Testis (tissue), 2 donors: Measurements from ENCODE around the gene ODC1.

ENCODE experiments used
- POLR2A ChIP-seq: fragments of 450-650 bp; IDR thresholded peaks from one replicate; pipeline ENCODE4 v1.6.1; 2017; ENCODE audit warnings: antibody characterized with exemption, mild to moderate bottlenecking, moderate library complexity
- TF ChIP-seq, protein P1 (sequence below), 3 experiments: fragments of 450-650 bp in 2 of 3; fragments of 200-600 bp in 1 of 3; sonication (generic) in 1 of 3; IDR thresholded peaks; one replicate each; pipeline ENCODE4 v1.5.1; 2016 to 2019; ENCODE audit warnings: antibody characterized with exemption in 3 of 3, mild to moderate bottlenecking in 2 of 3, moderate library complexity in 1 of 3

DNA sequence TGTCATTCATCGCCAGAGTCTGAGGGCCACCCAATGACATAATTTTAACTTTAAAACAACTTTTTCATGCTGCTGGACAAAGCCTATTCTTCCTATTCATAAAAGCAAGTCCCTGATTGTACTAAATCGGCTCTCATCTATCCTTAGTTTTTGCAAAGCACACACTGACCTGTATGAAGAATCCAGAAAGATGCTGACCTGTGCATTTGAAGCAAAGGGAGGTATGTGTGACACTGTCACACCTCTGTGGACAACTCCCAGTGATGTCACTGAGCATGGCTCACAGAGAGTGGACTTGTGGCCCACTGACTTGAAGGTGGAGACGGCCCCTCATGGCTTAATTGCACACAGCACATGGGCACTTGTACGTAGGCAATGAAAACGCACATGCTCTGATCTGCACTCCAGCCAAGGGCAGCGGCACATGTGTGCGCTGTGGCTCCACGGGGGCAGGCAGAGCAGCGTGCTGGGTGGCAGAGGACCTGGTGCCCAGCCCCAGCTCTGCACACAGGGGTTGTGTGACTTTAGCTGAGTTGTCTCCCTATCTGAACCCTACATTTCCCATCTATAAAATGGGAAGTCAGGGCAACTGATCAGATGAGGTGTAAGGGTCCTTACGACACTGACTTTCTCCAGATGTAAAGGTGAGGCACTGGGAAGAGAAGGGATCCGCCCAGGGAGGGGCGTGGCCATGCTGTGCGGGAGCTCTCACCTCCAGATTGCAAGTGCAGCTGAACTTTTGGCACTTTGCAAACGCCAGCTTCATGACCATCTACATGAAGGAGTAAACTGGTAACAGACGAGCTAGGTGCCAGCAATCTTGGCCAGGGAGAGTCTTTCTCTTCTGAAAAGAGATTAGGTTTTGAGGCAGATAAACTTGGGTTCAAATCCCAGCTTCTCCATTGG, 14.3 kb upstream of the ODC1 start:
- TF ChIP-seq, protein P1, sequence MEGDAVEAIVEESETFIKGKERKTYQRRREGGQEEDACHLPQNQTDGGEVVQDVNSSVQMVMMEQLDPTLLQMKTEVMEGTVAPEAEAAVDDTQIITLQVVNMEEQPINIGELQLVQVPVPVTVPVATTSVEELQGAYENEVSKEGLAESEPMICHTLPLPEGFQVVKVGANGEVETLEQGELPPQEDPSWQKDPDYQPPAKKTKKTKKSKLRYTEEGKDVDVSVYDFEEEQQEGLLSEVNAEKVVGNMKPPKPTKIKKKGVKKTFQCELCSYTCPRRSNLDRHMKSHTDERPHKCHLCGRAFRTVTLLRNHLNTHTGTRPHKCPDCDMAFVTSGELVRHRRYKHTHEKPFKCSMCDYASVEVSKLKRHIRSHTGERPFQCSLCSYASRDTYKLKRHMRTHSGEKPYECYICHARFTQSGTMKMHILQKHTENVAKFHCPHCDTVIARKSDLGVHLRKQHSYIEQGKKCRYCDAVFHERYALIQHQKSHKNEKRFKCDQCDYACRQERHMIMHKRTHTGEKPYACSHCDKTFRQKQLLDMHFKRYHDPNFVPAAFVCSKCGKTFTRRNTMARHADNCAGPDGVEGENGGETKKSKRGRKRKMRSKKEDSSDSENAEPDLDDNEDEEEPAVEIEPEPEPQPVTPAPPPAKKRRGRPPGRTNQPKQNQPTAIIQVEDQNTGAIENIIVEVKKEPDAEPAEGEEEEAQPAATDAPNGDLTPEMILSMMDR (IDR thresholded peaks at IDR 0.05), result no peak
- TF ChIP-seq POLR2A, result no peak
